HG03378 (cell line): ENCODE measurements around the gene HIRA.

ENCODE experiments used
- ATAC-seq: cut with Tn5 transposase; IDR thresholded peaks from one replicate; pipeline ENCODE4 v1.9.1; 2021; ENCODE audit warnings: mild to moderate bottlenecking, moderate library complexity; ENCODE audit not compliant: unreplicated experiment

Gene HIRA

DNA sequence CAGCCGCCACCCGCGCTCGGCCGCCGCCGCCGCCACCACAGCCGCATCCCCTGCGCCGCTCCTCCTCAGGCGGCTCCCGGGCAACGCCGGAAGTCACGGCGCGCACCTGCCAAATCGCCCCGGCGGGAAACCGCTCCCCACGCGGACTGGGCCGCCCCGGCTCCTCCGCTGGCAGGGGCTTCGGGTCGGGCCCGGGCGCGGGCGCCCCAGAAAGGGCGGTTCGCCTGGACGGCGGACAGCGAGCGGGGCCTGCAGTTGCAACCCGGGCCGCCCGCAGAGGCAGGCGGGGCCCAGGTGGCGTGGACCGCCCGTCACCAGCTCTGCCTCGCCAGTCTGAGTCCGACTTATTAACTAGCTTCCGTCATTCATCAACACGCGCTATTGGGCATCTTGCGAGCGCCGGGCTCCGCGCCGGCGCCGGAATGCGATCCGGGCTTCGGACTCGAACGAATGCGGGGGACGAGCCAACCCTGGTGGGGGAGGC, at the start of gene HIRA:
HIRA (minus strand) TSS at position 85 of the 484 bp plus-strand sequence. CDS start 257 bp downstream, outside the sequence.
- peak; percentile 29 for ATAC-seq

GRCh38 chr22:19480789-19481188, 49.3 kb upstream of the HIRA start:
- ATAC-seq, result no peak

DNA sequence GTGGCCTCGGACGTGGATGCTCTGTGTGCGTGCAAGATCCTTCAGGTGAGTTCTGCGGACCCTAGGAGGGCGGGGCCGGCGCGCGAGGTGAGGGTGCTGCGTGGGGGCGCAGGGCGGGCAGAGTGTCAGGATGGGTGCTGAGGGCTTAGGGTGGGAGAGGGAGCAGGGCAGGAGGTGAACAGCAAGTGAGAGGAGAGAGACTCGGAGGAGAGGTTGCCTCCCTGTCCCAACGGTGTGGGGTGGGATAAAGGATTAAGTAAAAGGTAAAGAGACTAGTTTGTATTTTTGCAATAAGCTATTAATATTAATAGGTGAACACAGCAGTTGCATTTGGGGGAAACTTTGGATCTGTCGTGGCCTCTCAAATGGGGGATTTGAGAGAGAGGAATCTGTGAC, 48.6 kb upstream of the HIRA start:
- ATAC-seq, result no peak

DNA sequence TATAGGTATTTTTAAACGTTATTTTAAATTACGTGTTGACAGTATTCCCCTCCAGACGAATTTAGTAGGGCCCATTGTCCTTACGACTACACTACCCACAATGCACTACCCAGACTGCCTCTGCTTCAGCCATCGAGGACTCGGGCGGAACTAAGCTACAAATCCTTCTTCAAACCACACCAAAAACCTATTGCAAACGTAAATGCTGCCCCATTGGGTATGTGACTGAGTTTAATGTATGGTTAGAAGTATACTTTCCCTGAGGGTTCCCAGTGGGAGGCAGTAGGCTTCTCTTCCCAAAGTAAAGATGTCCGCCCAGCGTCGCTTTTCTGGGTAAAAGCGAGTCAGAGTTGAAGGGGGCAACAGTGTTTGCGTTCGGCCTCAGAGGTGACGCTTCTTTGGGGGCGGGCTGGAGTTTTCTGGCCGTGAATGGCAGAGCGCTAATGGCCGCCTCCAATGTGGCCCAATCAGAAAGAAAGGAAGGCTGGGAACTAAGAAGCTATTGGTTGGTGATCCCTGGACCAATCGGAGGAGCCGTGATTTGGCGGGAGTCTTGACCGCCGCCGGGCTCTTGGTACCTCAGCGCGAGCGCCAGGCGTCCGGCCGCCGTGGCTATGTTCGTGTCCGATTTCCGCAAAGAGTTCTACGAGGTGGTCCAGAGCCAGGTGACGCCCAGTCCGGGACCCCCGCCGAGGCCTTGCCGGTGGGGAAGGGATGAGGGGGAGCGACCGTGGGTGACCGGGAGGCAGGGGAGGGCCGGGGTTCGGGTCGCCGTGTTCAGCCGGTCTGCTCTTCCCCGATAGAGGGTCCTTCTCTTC, 48.0 kb upstream of the HIRA start, which contains the start of gene CDC45:
CDC45 (plus strand) TSS at position 566 of the 818 bp plus-strand sequence; CDS start at position 615, 49 bp downstream.
- peak; percentile 80 for ATAC-seq

- peak; percentile 41 for ATAC-seq
These were observed 47.4 kb upstream of the HIRA start, which contains the start of gene UFD1 for GRCh38 chr22:19478901-19479354. Gene UFD1 (minus strand): TSS chr22:19479193. CDS start chr22:19479085, 108 bp downstream.

- ATAC-seq, result no peak
These were observed 46.7 kb upstream of the HIRA start for GRCh38 chr22:19478045-19478900.

DNA sequence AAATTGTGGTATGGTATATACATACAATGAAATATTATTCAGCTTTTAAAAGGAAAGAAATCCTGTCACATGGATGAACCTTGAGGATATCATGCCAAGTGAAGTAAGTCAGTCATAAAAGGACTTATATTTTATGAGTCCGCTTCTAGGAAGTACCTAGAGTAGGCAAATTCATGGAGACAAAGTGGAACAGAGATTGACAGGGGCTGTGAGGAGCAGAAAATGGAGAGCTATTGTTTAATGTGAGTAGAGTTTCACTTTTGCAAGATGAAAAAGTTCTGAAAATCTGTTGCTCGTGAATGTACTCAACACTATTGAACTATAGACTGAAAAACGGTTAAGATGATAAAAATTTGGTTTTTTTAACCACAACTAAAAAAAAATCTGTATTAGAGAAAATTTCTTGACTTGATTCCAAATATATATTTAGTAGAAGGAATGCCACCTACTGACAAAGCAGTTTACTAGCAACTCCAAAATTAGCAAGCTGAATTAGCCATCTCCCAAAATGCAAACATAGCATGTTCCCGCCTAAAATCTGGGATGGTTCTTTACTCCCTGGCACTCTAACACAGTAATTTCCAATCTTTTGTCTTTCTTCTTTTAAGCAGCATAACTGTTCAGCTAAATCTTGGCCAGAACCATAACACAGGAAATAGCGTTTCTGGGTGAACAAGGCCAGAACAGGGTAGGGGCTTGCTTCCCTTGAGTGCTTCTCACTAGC, 46.0 kb upstream of the HIRA start:
- ATAC-seq, result no peak

GRCh38 chr22:19476023-19476422, 44.5 kb upstream of the HIRA start:
- ATAC-seq, result no peak

- no peak for ATAC-seq
These were observed 42.0 kb upstream of the HIRA start for GRCh38 chr22:19473578-19473977.

DNA sequence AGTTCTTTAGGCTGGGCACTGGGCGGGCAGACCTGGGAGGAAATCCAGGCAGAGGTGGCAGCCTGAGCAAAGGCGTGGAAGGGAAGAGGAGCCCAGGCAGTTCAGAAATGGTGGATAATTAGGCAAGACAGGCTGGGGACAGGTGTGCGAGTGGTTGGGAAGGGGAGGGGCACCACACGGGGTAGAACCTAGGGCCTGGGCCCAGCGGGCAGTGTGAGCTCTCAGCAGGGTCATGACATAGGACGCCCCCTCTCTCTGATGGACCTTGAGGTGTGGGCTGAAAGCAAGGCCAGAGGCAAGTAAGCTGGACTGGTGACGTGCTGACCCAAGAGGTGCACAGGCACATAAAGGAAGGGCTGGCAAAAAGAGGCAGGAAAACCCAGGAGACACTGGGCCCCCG, 40.7 kb upstream of the HIRA start:
- no peak for ATAC-seq

- ATAC-seq, result no peak
These were observed 40.0 kb upstream of the HIRA start for GRCh38 chr22:19471572-19471971.

GRCh38 chr22:19470010-19470409, 38.5 kb upstream of the HIRA start:
- no peak for ATAC-seq

DNA sequence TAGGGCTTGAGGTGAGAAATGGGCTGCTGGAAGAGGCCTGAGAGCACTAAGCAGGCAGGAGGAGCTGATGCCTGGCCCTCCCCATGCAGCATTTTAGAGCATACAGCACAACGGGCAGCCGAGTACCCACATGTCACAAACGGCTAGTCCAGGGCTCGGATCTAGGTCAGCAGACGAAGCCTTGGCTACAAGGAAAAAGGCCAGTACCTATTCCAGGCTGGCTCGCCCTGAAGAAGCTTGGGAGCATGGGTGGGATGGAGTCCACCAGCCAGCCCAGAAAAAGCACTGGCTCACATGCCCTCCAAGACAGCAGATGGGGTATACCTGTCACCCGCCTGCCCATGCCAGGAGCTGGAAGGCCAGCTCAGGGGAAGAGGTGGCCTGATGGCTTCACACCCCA, 37.9 kb upstream of the HIRA start:
- ATAC-seq, result no peak

DNA sequence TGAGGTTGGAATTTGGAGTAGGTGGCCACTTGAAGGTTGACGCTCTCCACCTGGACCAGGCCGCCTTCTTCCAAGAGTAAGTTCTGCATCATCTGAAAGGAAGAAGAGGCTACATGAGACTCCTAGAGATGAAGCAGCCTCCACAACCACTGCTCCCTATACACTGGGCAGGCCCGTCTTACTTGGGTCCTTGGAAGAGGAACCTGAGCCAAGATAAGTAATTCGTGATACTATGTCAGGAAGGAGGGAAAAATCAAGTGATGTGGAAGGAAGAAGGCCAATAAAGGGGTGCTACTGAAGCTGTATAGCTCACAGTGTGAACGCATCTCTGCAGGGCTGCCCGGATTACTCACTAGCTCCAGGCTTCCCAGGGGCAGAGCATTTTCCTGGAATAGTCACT, 36.4 kb upstream of the HIRA start:
- no peak for ATAC-seq

- no peak for ATAC-seq
These were observed 35.6 kb upstream of the HIRA start for GRCh38 chr22:19466848-19467752.

GRCh38 chr22:19466126-19466716, 34.7 kb upstream of the HIRA start:
- no peak for ATAC-seq

GRCh38 chr22:19464975-19465374, 33.4 kb upstream of the HIRA start:
- ATAC-seq, result no peak

DNA sequence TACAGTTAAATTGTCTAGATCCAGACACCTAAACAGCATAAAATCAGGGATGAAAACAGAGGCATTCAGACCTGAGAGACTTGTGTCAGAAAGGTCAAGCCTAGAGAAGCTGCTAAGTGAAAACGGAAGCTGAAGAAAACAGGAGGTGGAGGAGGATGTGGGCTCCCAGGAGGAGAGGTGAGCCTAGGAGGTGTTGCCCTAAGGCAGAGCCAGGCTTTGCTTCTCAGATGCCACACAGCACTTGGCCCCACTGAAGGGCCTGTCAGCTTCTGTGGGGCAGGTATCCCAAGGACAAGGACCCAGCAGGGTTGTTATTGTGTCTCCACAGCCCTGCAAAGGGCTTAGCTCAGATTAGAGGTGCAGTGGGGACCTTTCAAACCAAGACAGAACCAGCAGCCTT, 33.0 kb upstream of the HIRA start:
- ATAC-seq, result no peak
